GM19035 (cell line): ENCODE results near the gene UBXN7.
"Not testable (repeated sequence)": the region's sequence is repeated elsewhere in the genome, so short reads cannot be mapped to it uniquely, and the experiment has no call there.

ENCODE experiments used
- ATAC-seq: cut with Tn5 transposase; IDR thresholded peaks from one replicate; pipeline ENCODE4 v1.9.1; 2021; ENCODE audit not compliant: unreplicated experiment

Gene UBXN7

DNA sequence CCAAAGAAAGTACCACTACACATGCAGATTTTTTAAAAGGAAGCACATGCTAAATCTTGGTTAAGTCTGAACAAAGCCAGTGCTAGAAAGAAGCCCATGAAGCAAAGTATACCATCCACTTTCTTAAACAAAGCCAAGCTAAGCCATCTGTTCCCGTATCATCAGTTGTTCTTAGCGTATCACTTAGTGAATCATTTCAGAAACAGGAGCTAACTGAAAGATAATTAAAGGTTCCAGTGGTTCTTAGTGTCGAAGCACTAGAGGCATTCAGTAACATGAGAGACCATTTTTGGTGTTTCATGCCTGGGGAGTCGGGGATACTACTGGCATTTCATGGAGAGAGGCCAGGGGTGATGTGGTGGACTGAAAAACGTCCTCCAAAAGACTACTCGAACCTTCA, 12.8 kb downstream of the UBXN7 start:
- ATAC-seq: no peak

DNA sequence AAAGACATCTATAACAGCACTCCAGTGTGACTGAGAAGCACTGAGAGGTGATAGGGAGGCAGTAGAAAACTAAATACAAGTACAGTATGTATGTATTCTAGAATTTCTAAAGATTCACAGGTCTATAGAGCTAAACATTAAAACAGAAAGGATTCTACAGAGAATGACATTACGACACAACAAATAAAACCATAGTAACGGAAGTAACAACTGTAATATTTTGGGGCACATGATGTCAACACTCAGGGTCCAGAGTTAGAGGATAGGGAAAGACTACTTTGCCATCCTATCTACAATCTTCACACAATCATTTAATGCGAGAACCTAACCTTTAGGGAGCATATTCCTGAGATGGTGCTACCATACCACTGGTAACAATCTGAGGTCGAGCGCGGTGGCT, 13.6 kb downstream of the UBXN7 start:
- ATAC-seq: no peak

DNA sequence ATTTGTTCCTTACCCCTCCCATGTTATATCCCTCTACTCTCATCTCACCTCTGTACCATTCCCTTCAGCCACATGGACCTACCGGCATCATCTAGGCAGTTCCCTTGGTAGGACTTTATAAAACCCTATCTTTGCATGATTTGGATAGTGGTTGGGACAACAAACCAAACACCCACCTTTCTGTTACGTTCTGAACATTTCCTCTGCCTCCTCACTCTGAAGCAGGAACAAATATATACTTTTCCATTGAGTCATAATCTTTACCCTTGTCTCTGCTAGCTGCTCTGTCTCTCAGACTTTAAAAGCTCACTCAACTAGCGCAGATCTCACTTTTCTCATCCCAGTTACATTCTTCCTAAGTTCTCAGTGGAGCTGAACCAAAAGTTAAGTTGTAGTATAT, 17.8 kb downstream of the UBXN7 start:
- ATAC-seq: no peak

DNA sequence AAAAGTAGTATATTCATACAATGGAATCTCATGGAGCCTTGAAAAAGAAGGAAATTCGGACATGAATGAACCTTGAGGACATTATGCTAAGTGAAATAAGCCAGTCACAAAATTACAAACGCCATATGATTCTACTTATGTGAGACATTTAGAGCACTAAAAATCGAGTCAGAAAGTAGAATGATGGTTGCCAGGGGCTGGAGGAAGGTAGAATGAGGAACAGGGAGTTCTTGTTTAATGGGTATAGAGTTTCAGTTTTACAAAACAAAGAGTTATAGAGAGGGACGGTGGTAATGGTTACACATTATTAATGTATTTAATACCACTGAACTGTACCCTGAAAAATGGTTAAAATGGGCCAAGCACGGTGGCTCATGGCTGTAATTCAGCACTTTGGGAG, 19.5 kb downstream of the UBXN7 start:
- no peak for ATAC-seq

DNA sequence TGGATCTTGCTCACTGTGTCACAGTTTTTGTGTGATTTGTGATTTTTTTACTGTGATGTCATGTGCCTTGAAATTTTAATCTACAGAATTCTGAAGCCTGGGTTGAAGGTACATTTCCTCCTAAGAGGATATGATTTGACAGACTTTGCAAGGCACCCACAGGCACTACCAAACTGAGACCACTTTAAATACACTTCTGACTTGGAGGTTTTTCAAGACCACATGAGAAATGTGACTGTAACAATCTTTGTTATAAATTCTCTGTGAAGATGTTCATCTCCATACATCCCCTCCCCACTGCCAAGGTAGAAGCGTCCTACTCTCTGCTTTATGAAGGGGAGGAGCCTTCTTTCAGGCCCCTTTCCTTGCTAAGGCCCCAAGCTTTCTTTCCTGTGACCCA, 22.8 kb downstream of the UBXN7 start:
- ATAC-seq: no peak

DNA sequence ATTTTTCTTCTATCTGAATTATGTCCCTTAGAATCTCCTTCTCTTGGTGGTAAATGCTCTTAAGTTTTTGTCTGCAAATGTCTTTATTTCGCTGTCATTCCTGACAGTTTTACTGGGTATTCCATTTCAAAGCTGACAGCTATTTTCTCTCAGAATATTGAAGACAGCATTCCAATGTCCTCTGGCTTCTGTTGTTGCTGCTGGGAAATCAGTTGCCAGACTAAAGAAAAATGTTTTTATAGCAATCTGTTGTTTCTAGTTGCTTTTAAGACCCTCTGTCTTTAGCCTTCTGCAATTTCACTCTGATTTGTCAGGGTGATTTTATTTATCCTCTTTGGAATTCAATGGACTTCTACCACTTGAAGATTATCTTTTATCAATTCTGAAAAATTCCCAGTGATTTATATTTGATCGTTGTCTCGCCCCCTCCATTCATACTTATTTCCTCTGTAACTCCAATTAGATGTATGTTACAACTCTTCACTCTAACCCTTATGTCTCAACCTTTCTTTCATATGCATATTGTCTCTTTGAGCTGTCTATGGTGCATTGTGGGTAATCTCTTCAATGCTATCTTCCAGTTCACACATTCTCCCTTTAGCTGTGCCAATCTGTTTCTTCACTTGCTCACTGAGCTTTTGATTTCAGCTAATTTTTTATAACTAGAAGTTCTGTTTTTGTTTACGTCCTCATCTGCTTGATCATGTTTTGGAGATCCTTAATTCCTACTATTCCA, 23.5 kb downstream of the UBXN7 start:
- ATAC-seq: no peak

DNA sequence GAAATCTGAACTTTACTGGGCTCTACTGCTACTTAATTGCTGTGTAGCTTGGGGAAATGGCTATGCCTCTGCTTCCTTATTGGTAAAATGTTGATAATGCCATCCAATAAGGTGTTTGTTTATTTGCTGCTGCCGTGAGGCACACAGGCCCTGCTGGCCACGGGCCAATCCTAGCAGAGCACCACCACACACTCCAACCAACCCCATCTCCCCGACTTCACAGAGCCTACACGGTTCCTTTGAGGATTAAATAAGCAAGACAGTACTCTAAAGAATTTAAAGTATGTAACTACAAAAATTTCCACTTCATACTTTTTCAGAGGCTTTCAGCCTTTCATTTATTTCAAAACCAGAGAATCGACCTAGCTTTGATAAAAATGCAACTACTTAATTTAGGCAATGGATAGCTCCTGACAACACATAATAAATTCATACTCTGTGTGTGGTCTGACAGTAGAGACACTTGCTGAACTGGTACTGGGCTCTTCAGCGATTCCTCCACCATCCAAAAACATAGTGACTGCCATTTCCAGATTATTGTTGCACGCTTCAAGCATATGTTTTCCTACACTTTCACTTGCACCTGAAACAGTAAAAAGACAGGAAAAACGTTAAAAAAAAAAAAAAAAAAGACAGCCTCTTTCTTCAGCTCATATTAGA, 25.3 kb downstream of the UBXN7 start:
- ATAC-seq: no peak

DNA sequence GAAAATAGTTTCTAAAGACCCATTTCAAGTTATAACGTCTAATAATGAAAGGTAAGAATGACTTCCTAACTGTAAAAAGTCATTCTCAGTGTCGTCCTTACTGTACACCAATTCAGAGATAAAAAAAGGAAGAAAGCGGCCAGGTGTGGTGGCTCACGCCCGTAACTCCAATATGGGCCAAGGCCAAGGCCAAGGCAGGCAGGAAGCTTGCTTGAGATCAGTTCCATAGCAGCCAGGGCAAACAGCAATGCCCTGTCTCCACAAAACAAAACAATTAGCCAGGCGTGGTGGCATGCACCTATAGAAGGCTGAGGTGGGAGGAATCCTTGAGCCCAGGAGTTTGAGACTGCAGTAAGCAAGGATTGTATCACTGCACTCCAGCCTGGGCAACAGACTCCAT, 31.9 kb downstream of the UBXN7 start:
- no peak for ATAC-seq

DNA sequence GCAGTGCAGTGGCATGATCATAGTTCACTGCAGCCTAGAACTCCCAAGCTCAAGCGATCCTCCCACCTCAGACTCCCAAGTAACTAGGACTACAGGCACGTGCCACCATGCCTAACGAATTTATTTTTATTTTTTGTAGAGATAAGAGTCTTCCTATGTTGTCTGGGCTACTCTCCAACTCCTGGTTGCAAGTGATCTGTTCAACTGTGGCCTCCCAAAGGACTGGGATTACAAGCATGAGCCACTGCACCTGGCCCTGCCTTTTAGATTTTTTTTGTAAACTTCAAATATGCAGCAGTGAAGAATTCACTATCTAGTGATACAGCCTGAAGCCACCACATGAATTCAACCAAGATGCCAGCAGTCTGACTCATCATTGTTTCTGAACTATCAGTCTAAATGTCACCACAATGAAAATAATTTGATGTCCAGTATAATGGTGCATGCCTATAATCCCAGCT, 32.7 kb downstream of the UBXN7 start:
- ATAC-seq: no peak

DNA sequence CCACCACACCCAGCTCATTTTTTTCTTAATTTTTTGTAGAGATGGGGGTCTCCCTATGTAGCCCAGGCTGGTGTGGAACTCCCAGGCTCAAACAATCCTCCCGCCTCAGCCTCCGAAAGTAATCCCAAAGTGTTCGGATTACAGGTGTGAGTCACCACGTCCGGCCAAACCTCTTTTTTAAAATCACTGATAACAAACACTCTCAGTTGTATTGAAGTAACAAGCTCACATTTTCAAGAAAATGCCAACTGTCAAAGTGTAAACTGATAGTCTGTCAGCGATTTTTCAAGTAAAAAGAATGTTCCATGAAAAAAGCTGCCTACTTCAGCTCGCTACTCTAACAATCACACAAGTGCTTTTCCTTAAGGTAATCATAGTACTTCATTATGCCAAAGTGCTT, 33.4 kb downstream of the UBXN7 start:
- ATAC-seq: no peak

DNA sequence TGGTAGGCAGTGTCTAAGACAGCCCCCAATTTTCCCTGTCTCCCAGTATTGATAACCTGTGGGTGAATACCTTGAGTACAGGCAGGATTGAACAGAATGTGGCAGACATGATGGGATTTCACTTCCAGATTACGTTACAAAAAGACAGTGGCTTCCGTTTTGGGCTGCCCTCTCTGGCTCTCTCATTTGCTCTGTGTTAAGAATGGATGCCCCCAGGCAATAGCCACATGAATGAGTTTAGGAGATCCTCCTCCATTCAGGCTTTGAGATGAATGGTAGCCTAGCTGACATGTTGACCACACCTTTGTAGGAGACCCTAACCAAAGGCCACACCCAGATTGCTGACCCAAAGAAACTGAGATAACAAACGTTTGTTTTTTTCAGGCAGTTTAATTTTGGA, 34.3 kb downstream of the UBXN7 start:
- ATAC-seq: no peak

DNA sequence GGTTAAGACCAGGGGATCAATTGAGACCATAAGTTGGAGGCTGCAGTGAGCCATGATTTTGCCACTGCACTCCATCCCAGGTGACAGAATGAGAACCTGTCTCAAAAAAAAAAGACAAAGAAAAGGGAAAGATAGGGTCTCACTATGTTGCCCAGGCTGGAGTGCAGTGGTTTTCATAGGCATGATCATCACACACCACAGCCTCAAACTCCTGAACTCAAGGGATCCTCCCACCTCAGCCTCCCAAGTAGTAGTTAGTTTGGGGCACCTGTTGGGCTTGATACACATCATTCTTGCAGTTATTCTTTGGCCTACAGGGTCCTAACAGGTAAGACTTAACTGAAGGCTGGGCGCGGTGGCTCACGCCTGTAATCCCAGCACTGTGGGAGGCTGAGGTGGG, 42.1 kb downstream of the UBXN7 start:
- no peak for ATAC-seq

DNA sequence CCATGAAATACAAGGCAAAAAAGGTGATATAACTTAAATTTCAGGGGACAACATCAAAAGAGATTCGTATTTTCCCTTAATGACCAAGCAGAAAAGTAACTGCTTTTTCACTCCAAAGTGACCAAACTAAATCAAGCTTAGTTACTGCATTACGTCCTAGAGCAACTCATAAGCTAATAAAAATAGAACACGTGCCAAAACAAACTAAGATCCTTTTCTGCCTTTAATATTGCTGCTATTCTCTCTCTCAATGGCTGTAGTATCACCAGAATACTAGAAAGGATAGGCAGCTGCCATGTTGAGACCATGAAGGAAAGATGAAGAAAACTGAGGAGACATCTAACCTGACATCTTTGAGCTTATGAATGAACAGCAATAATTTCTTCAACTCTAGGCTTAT, 43.3 kb downstream of the UBXN7 start:
- ATAC-seq: no peak

DNA sequence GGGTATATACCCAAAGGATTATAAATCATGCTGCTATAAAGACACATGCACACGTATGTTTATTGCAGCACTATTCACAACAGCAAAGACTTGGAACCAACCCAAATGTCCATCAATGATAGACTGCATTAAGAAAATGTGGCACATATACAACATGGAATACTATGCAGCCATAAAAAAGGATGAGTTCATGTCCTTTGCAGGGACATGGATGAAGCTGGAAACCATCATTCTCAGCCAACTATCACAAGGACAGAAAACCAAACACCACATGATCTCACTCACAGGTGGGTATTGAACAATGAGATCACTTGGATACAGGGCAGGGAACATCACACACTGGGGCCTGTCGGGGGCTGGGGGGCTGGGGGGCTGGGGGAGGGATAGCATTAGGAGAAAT, 44.3 kb downstream of the UBXN7 start:
- ATAC-seq: not testable (repeated sequence)

DNA sequence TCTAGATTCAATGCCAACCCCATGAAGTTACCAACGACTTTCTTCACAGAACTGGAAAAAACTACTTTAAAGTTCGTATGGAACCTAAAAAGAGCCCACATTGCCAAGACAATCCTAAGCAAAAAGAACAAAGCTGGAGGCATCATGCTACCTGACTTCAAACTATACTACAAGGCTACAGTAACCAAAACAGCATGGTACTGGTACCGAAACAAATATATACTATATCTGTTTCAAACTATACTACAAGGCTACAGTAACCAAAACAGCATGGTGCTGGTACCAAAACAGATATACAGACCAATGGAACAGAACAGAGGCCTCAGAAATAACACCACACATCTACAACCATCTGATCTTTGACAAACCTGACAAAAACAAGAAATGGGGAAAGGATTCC, 45.4 kb downstream of the UBXN7 start:
- not testable (repeated sequence) for ATAC-seq

DNA sequence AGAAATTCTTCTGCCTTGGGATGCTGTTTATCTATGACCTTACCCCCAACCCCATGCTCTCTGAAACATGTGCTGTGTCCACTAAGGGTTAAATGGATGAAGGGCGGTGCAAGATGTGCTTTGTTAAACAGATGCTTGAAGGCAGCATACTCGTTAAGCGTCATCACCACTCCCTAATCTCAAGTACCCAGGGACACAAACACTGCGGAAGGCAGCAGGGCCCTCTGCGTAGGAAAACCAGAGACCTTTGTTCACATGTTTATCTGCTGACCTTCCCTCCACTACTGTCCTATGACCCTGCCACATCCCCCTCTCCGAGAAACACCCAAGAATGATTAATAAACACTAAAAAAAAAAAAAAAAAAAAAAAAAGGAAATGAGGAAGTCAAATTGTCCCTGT, 46.2 kb downstream of the UBXN7 start:
- ATAC-seq: not testable (repeated sequence)

DNA sequence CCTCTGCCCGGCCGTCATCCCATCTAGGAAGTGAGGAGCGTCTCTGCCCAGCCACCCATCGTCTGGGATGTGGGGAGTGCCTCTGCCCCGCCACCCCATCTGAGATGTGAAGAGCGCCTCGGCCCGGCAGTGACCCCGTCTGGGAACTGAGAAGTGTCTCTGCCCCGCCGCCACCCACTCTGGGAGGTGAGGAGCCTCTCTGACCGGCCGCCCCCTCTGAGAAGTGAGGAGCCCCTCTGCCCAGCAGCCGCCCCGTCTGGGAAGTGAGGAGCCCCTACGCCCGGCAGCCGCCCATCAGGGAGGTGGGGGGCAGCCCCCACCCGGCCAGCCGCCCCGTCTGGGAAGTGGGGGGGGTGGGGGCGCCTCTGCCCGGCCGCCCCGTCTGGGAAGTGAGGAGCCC, 46.8 kb downstream of the UBXN7 start:
- ATAC-seq: not testable (repeated sequence)

DNA sequence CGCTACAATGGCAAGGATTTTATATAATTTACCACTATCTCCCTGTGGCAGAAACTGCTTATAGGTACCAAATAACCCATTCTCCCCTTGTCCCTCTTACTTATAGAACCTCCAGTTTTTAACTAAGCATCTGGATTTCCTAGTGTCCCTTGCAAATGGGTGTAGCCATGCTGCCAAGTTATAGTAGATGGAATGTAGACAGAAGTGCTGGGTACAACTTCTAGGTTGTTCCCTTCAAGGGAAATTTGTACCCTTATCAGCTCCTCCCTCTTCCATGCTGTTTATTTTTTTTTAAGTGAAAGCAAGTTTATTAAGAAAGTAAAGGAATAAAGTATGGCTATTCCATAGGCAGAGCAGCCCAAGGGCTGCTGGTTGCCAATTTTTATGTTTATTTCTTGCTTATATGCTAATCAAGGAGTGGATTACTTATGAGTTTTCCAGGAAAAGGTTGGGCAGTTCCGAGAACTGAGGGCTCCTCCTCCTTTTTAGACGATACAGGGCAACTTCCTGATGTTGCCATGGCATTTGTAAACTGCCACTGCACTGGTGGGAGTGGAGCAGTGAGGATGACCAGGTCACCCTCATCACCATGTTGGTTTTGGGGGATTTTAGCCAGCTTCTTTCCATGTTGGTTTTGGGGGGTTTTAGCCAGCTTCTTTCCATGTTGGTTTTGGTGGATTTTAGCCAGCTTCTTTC, 53.9 kb downstream of the UBXN7 start:
- no peak for ATAC-seq

DNA sequence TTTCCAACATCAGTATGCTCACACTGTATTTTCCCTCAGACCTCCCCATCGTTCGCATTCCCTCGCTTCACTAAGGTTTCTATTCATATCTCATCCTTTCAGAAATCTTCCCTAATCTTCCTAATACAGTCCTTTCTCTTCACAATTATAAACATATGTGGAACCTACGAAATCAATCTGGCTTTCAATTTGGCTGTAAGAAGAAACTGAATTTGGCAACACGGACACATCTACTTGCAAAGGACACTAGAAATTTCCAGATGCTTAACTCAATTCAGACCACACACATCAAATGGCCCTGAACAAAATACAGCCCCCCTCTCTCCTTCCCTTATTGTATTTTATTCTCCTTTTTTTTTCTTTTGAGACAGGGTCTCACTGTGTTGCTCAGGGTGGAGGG, 54.9 kb downstream of the UBXN7 start:
- no peak for ATAC-seq

DNA sequence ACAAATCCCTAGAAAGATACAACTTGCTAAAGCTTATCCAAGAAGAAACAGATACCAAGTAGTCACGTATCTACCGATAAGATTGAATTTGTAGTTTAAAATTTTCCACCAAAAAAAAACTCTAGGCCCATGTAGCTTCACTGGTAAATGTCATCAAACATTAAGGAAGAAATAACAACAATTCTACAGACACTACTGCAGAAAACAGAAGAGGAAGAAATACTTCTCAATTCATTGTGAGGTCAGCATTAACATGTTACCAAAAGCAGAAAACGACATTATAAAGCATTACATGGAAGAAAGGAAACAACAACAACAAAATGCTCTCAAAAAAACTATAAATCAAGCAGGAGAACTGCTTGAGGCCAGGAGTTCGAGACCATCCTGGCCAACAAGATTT, 66.5 kb downstream of the UBXN7 start:
- no peak for ATAC-seq

DNA sequence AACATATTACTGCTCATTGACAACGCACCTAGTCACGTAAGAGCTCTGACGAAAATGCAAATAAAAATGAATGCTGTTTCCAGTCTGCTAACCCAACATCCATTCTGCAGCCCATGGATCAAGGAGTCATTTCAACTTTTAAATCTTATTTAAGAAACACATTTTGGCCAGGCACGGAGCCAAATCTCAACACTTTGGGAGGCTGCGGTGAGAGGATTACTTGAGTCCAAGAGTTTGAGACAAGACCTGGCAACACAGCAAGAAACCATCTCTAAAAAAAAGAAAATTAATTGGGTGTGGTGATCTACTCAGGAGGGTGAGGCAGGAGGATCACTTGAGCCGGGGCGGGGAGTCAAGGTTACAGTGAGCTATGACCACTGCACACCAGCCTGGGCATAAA, 71.6 kb downstream of the UBXN7 start:
- no peak for ATAC-seq

DNA sequence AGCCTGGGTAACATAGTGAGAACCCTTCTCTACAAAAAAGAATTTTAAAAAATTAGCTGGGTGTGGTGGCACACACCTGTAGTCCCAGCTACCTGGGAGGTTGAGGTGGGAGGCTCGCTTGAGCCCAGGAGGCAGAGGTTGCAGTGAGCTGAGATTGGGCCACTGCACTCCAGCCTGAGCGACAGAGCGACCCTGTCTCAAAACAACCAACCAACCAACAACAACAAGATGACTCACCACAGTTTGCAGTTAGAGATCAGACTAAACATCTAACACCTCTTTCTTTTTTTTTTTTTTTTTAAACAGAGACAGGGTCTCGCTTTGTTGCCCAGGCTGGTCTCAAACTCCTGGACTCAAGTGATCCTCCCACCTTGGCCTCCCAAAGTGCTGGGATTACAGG, 73.7 kb downstream of the UBXN7 start:
- ATAC-seq: not testable (repeated sequence)
